Sigmoid colon (tissue), 7 donors: ENCODE measurements around the gene LDLRAD3. TPM values are rescaled to one million over a fixed set of nuclear protein-coding genes. Genes with fewer than 3 reads are reported as not detected.

Source experiments
- DNase-seq: peaks from one replicate; pipeline ENCODE4 v3.0.0-alpha.2; 2019
- H3K27ac ChIP-seq, 4 donors: fragments of 200-600 bp; sonication (generic); one replicate each; pipeline ENCODE4 v1.5.1; 2016 to 2019; ENCODE audit warnings: mild to moderate bottlenecking in 1 of 4
- H3K27me3 ChIP-seq, 3 donors: fragments of 200-600 bp; sonication (generic); one replicate each; pipeline ENCODE4 v1.5.1; 2019; ENCODE audit warnings: mild to moderate bottlenecking in 1 of 3
- H3K36me3 ChIP-seq, 4 donors: fragments of 200-600 bp; sonication (generic); one replicate each; pipeline ENCODE4 v1.5.1; 2016 to 2019
- H3K4me1 ChIP-seq, 4 donors: fragments of 200-600 bp; sonication (generic); one replicate each; pipeline ENCODE4 v1.5.1; 2017 to 2019
- H3K4me3 ChIP-seq, 4 donors: fragments of 200-600 bp; sonication (generic); one replicate each; pipeline ENCODE4 v1.5.1; 2017 to 2019; ENCODE audit warnings: mild to moderate bottlenecking in 2 of 4, moderate library complexity in 1 of 4
- H3K9me3 ChIP-seq, 4 donors: fragments of 200-600 bp in 3 of 4; sonication (generic) in 3 of 4; one replicate each; pipeline versions ENCODE4 v1.5.1 to v1.6.1; 2013 to 2019
- CTCF ChIP-seq, 4 experiments: fragments of 450-650 bp in 3 of 4; fragments of 200-600 bp in 1 of 4; IDR thresholded peaks; one replicate each; pipeline ENCODE4 v1.5.1; 2016 to 2019; ENCODE audit warnings: antibody characterized with exemption in 4 of 4, mild to moderate bottlenecking in 3 of 4, moderate library complexity in 2 of 4
- EP300 ChIP-seq, 4 donors: sonication (generic); formaldehyde crosslinking; IDR thresholded peaks; one replicate each; pipeline ENCODE4 v1.6.1; 2017; ENCODE audit warnings: antibody characterized with exemption in 4 of 4
- POLR2A ChIP-seq, 2 donors: fragments of 450-650 bp; IDR thresholded peaks; one replicate each; pipeline ENCODE4 v1.6.1; 2016; ENCODE audit warnings: antibody characterized with exemption in 2 of 2, mild to moderate bottlenecking in 2 of 2, moderate library complexity in 2 of 2
- POLR2AphosphoS5 ChIP-seq, 4 donors: sonication (generic); formaldehyde crosslinking; IDR thresholded peaks; one replicate each; pipeline ENCODE4 v1.6.1; 2017; ENCODE audit warnings: antibody characterized with exemption in 4 of 4
- WGBS, 2 donors: extraction: QIAGEN DNeasy Blood & Tissue Kit; methylation state at CpG; one replicate each; pipeline ENCODE4 v1.1.7; 2013; 5-methylcytosine and 5-hydroxymethylcytosine counted together
- intact Hi-C: fragments of 100-400 bp; cut with DNase I; formaldehyde crosslinking; loops from one replicate; pipeline ENCODE4 v1.15.1; 2023
- polyA plus RNA-seq, 3 donors: library from polyadenylated mRNA; stranded (reverse); fragments of 200-250 nt; gene quantifications; one replicate each; pipeline ENCODE4 v1.2.3, GENCODE V29; 2013
- total RNA-seq, 4 donors: library from RNA; depleted of rRNA; stranded (reverse); fragments of >200 nt; gene quantifications; one replicate each; pipeline ENCODE4 v1.1.0, GENCODE V29; 2016
- donor health status: healthy with polysubstance abuse.
- donor health status: Bipolar disorder and iron deficiency.
- donor health status: healthy.

Gene LDLRAD3
- total and polyA plus RNA-seq, 7 donors, result 0.23 to 23.4 (median 10.2) TPM

DNA sequence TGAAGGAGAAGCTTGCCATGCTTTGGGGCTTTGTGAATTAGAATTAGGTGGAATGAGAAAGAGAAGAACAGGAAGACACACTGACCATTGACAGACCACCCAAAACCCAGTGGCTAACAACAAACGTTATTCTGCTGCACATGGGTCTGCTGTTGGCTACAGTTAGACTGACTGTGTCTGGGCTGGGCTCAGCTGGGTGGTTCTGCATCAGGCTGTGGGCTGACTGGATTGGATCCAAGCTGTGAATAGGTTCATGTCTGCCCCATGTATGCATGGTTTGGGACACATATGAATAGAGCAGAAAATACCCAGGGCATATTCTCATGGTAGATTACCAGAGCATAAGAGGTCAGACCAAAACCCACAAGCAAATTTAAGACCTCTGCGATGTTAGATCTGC lies 11.7 kb upstream of the LDLRAD3 start:
- H3K9me3 ChIP-seq, result peaks cover 0 to 4% (median 2%) of the 10 kb centered on the region in 4 donors
- no peak for DNase-seq
- H3K27ac ChIP-seq, result no peak overlapping the region
- TF ChIP-seq EP300 (IDR thresholded peaks at IDR 0.05) (no peak), POLR2AphosphoS5 (IDR thresholded peaks at IDR 0.05) (no peak), POLR2A (IDR thresholded peaks at IDR 0.05) (no peak), CTCF (IDR thresholded peaks at IDR 0.05) (no peak)
- WGBS, 2 donors, result 79 to 84% methylated on average over 2 of the region's 2 CpGs
- intact Hi-C loops, result no loop called here
- no peaks in the 10 kb centered on the region for H3K36me3 ChIP-seq
- H3K4me1 ChIP-seq, result peaks cover 0 to 8% (median 3%) of the 10 kb centered on the region in 4 donors
- H3K4me3 ChIP-seq, result no peak overlapping the region
- peaks cover 0 to 8% (median 0%) of the 10 kb centered on the region in 3 donors for H3K27me3 ChIP-seq

- Histone ChIP-seq H3K27ac (no peak overlapping the region), H3K36me3 (no peaks in the 10 kb centered on the region), H3K4me3 (no peak overlapping the region), H3K4me1 (peaks cover 0 to under 1% (median 0%) of the 10 kb centered on the region in 4 donors), H3K27me3 (peaks cover 0 to 8% (median 0%) of the 10 kb centered on the region in 3 donors), H3K9me3 (peaks cover 0 to 4% (median 2%) of the 10 kb centered on the region in 4 donors)
- TF ChIP-seq CTCF (IDR thresholded peaks at IDR 0.05) (no peak), POLR2A (IDR thresholded peaks at IDR 0.05) (no peak), POLR2AphosphoS5 (IDR thresholded peaks at IDR 0.05) (no peak)
- WGBS, 2 donors, result 53 to 79% methylated on average over 5 of the region's 5 CpGs
- DNase-seq, result no peak
- intact Hi-C loops, result no loop called here
These were observed 11.1 kb upstream of the LDLRAD3 start for GRCh38 chr11:35932681-35933319.

- intact Hi-C loops, result no loop called here
- no peak overlapping the region for H3K4me3 ChIP-seq
- H3K27ac ChIP-seq, result no peak overlapping the region
- H3K4me1 ChIP-seq, result no peaks in the 10 kb centered on the region
- peaks cover 0 to 8% (median 0%) of the 10 kb centered on the region in 3 donors for H3K27me3 ChIP-seq
- no peak for TF ChIP-seq CTCF (IDR thresholded peaks at IDR 0.05)
- TF ChIP-seq EP300 (IDR thresholded peaks at IDR 0.05), result no peak
- no peak for TF ChIP-seq POLR2AphosphoS5 (IDR thresholded peaks at IDR 0.05)
- TF ChIP-seq POLR2A (IDR thresholded peaks at IDR 0.05), result no peak
- WGBS, 2 donors, result 82 to 84% methylated on average over 3 of the region's 3 CpGs
- peaks cover 0 to 4% (median 2%) of the 10 kb centered on the region in 4 donors for H3K9me3 ChIP-seq
- no peak for DNase-seq
- H3K36me3 ChIP-seq, result no peaks in the 10 kb centered on the region
These were observed 10.5 kb upstream of the LDLRAD3 start for GRCh38 chr11:35933320-35933871.

GRCh38 chr11:35934271-35934670 lies 9.6 kb upstream of the LDLRAD3 start:
- no peak overlapping the region for H3K27ac ChIP-seq
- TF ChIP-seq CTCF (IDR thresholded peaks at IDR 0.05), result no peak
- DNase-seq, result no peak
- no peaks in the 10 kb centered on the region for H3K36me3 ChIP-seq
- 71 to 73% methylated on average over 7 of the region's 7 CpGs for WGBS, 2 donors
- peaks cover 0 to 4% (median 2%) of the 10 kb centered on the region in 4 donors for H3K9me3 ChIP-seq
- no peak overlapping the region for H3K4me3 ChIP-seq
- no peaks in the 10 kb centered on the region for H3K27me3 ChIP-seq
- intact Hi-C loops, result no loop called here
- no peaks in the 10 kb centered on the region for H3K4me1 ChIP-seq
